Karpas-422 (cell line): ENCODE data around the gene SP140L. TPM values are rescaled to one million over a fixed set of nuclear protein-coding genes. Genes with fewer than 3 reads are reported as not detected.

Experiments used
- DNase-seq: peaks from one replicate; pipeline ENCODE4 v3.0.0-alpha.2; 2015
- H2AFZ ChIP-seq: fragments of 200-600 bp; sonication (generic); 2 replicates; pipeline ENCODE4 v1.6.1; 2014; ENCODE audit warnings: antibody characterized with exemption, low read length, mixed read lengths
- H3K27ac ChIP-seq: fragments of 200-600 bp; sonication (generic); 2 replicates; pipeline ENCODE4 v1.5.1; 2014; ENCODE audit warnings: mild to moderate bottlenecking, low read length, moderate library complexity
- H3K27me3 ChIP-seq: fragments of 200-600 bp; sonication (generic); 2 replicates; pipeline ENCODE4 v1.6.1; 2014; ENCODE audit warnings: low read length, mixed read lengths
- H3K36me3 ChIP-seq: fragments of 200-600 bp; sonication (generic); 2 replicates; pipeline ENCODE4 v1.6.1; 2014; ENCODE audit warnings: low read length, mixed read lengths; ENCODE audit not compliant: insufficient read depth
- H3K4me1 ChIP-seq: fragments of 200-600 bp; sonication (generic); 2 replicates; pipeline ENCODE4 v1.6.1; 2014; ENCODE audit warnings: mild to moderate bottlenecking, low read length, mixed read lengths
- H3K4me2 ChIP-seq: fragments of 200-600 bp; sonication (generic); 2 replicates; pipeline ENCODE4 v1.6.1; 2014; ENCODE audit warnings: low read length, low read depth, mild to moderate bottlenecking; ENCODE audit not compliant: poor library complexity, severe bottlenecking
- H3K4me3 ChIP-seq: fragments of 200-600 bp; sonication (generic); 2 replicates; pipeline ENCODE4 v1.5.1; 2014; ENCODE audit warnings: mild to moderate bottlenecking, antibody characterized with exemption, low read length, mixed read lengths
- H3K79me2 ChIP-seq: fragments of 200-600 bp; sonication (generic); 2 replicates; pipeline ENCODE4 v1.6.1; 2014; ENCODE audit warnings: mild to moderate bottlenecking, low read length, mixed read lengths
- H3K9ac ChIP-seq: fragments of 200-600 bp; sonication (generic); 2 replicates; pipeline ENCODE4 v1.6.0; 2014; ENCODE audit warnings: low read length
- H3K9me2 ChIP-seq: fragments of 200-600 bp; sonication (generic), shearing (Covaris generic); replicated peaks from 2 replicates; pipeline ENCODE4 v1.6.0; 2014; ENCODE audit warnings: mild to moderate bottlenecking, low read length, moderate library complexity; ENCODE audit not compliant: insufficient read depth
- H3K9me3 ChIP-seq: fragments of 300-700, 200-600 bp; sonication (generic); 2 replicates; pipeline ENCODE4 v1.6.1; 2014; ENCODE audit warnings: low read length, mixed read lengths
- H4K20me1 ChIP-seq: fragments of 200-600 bp; sonication (generic); 2 replicates; pipeline ENCODE4 v1.6.1; 2014; ENCODE audit warnings: mild to moderate bottlenecking, antibody characterized with exemption, low read length, low read depth; ENCODE audit not compliant: insufficient read depth
- total RNA-seq: library from RNA; depleted of rRNA; stranded (reverse); fragments of >200 nt; shearing (Covaris generic); gene quantifications from 2 replicates; pipeline ENCODE4 v1.2.3, GENCODE V29; 2014; ENCODE audit warnings: low replicate concordance; rRNA removed

The SP140L gene
- total RNA-seq, 1 experiment from 2014 or later, result 17.0 TPM

- Histone ChIP-seq H3K9me3 (no peaks in the 10 kb centered on the region), H3K79me2 (peaks cover 58% of the 10 kb centered on the region), H3K4me1 (peaks cover 31% of the 10 kb centered on the region), H3K27ac (no peak overlapping the region), H3K9me2 (no peaks in the 10 kb centered on the region), H3K36me3 (peaks cover 74% of the 10 kb centered on the region), H3K4me2 (no peak overlapping the region), H3K9ac (no peak overlapping the region), H3K27me3 (no peaks in the 10 kb centered on the region), H3K4me3 (no peak overlapping the region), H4K20me1 (no peaks in the 10 kb centered on the region), H2AFZ (no peak overlapping the region)
- DNase-seq, result no peak
These were observed 116.5 kb downstream of the SP140L start for GRCh38 chr2:230443541-230443940.

GRCh38 chr2:230444832-230445231 is 117.8 kb downstream of the SP140L start:
- Histone ChIP-seq H3K79me2 (peaks cover 45% of the 10 kb centered on the region), H3K27ac (no peak overlapping the region), H3K4me1 (peaks cover 23% of the 10 kb centered on the region), H3K4me3 (no peak overlapping the region), H3K4me2 (no peak overlapping the region), H3K27me3 (no peaks in the 10 kb centered on the region), H3K9me3 (no peaks in the 10 kb centered on the region), H3K9ac (no peak overlapping the region), H3K9me2 (no peaks in the 10 kb centered on the region), H2AFZ (no peak overlapping the region), H4K20me1 (no peaks in the 10 kb centered on the region), H3K36me3 (peaks cover 85% of the 10 kb centered on the region)
- DNase-seq, result no peak

- Histone ChIP-seq H2AFZ (no peak overlapping the region), H3K79me2 (peaks cover 35% of the 10 kb centered on the region), H3K4me3 (no peak overlapping the region), H4K20me1 (no peaks in the 10 kb centered on the region), H3K4me2 (peak overlapping the region; percentile 34), H3K9me3 (no peaks in the 10 kb centered on the region), H3K27me3 (no peaks in the 10 kb centered on the region), H3K27ac (no peak overlapping the region), H3K9me2 (no peaks in the 10 kb centered on the region), H3K4me1 (peaks cover 22% of the 10 kb centered on the region), H3K36me3 (peaks cover 92% of the 10 kb centered on the region), H3K9ac (no peak overlapping the region)
- no peak for DNase-seq
These were observed 120.0 kb downstream of the SP140L start for GRCh38 chr2:230447036-230447435.

DNA sequence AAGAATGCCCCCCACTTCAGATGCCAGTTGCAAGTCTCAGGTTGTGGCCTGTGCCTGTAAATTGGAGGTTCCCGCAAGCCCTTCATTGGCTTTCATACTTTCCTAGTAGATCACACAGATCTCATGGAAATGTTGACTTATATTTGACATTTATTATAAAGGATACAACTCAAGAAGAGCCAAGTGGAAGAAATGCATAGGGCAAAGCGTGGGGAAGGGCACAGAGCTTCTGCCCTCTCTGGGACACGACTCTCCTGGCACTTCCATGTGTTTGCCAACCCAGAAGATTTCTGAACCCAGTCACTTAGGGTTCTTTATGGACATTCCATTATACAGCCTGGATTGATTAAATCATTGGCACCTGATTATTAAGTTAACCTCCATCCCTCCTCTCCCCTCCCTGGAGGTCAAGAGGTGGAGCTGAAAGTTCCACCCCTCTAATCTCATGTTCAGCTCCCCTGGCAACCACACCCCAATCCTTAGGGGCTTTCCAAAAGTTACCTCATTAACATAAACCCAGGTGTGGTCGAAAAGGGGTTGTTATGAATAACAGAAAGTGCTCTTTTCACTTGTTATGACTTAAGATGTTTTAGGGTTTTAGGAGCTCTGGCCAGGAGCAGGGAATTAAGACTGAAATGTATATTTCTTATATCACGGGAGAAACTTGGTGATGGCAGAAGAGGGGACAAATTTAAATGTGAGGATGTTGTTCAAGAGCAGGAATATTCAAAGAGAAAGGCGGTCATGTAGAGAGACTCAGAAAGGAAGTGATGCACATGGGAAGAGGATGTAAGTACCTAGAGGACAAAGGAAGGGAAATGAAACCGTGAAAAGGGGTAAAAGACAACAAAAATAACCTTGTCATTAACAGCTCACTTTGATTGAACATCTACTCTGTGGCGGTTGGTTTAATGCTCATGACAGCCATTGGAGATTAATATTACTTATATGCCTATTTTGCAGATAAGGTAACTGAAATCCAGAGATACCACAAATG is 120.8 kb downstream of the SP140L start:
- H3K79me2 ChIP-seq, result peaks cover 36% of the 10 kb centered on the region

GRCh38 chr2:230449901-230450467 is 123.0 kb downstream of the SP140L start:
- Histone ChIP-seq H3K9ac (no peak overlapping the region), H3K4me1 (peaks cover 22% of the 10 kb centered on the region), H3K9me2 (no peaks in the 10 kb centered on the region), H3K9me3 (peaks cover 6% of the 10 kb centered on the region), H3K4me2 (no peak overlapping the region), H3K4me3 (no peak overlapping the region), H3K79me2 (peaks cover 38% of the 10 kb centered on the region), H3K36me3 (peaks cover 94% of the 10 kb centered on the region), H3K27me3 (no peaks in the 10 kb centered on the region), H3K27ac (no peak overlapping the region), H2AFZ (no peak overlapping the region), H4K20me1 (no peaks in the 10 kb centered on the region)
- DNase-seq, result no peak

More for the DNA sequence above, 120.8 kb downstream of the SP140L start:
- no peaks in the 10 kb centered on the region for H4K20me1 ChIP-seq
- no peaks in the 10 kb centered on the region; the same call in 1 of the 2 replicates for H3K9me3 ChIP-seq
- no peak overlapping the region for H2AFZ ChIP-seq
- peaks cover 22% of the 10 kb centered on the region for H3K4me1 ChIP-seq
- H3K4me3 ChIP-seq, result no peak overlapping the region
- peaks cover 93% of the 10 kb centered on the region for H3K36me3 ChIP-seq
- no peak overlapping the region for H3K9ac ChIP-seq
- no peaks in the 10 kb centered on the region for H3K9me2 ChIP-seq
- no peaks in the 10 kb centered on the region for H3K27me3 ChIP-seq
- H3K4me2 ChIP-seq, result peak overlapping the region; percentile 34
- peak overlapping the region; percentile 64 for H3K27ac ChIP-seq
- DNase-seq, result peak; percentile 75

DNA sequence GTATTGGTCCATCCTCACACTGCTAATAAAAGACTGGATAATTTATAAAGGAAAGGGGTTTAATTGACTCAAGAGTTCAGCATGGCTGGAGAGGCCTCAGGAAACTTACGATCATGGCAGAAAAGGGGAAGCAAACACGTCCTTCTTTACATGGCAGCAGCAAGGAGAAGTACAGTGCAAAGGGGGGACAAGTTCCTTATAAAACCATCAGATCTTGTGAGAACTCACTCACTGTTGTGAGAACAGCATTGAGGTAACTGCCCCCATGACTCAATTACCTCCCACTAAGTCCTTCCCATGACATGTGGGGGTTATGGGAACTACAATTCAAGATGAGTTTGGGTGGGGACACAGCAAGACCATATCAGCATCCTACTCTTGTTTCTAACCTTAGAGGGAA is 126.0 kb downstream of the SP140L start:
- H3K4me1 ChIP-seq, result peaks cover 6% of the 10 kb centered on the region
- no peak overlapping the region for H3K4me3 ChIP-seq
- peaks cover 18% of the 10 kb centered on the region for H3K9me3 ChIP-seq
- DNase-seq, result no peak
- H3K27me3 ChIP-seq, result no peaks in the 10 kb centered on the region
- no peaks in the 10 kb centered on the region for H3K9me2 ChIP-seq
- H3K36me3 ChIP-seq, result peaks cover 99% of the 10 kb centered on the region
- no peak overlapping the region for H2AFZ ChIP-seq
- no peak overlapping the region for H3K4me2 ChIP-seq
- peaks cover 62% of the 10 kb centered on the region for H3K79me2 ChIP-seq
- no peak overlapping the region for H3K27ac ChIP-seq
- no peak overlapping the region for H3K9ac ChIP-seq
- H4K20me1 ChIP-seq, result no peaks in the 10 kb centered on the region

Other genes with a start within 250 kb of the SP140L start
- 30.8 and 60.6 TPM in 2 replicates for gene SP110, start 107.2 kb upstream of the SP140L start, total RNA-seq
- gene SP140, start 101.5 kb upstream of the SP140L start, total RNA-seq, result 24.2 and 25.8 TPM in 2 replicates
- gene SP100, start 89.0 kb downstream of the SP140L start, total RNA-seq, result 148 and 173 TPM in 2 replicates